ENCODE measurements around the gene IQGAP1.

IQGAP1 gene

DNA sequence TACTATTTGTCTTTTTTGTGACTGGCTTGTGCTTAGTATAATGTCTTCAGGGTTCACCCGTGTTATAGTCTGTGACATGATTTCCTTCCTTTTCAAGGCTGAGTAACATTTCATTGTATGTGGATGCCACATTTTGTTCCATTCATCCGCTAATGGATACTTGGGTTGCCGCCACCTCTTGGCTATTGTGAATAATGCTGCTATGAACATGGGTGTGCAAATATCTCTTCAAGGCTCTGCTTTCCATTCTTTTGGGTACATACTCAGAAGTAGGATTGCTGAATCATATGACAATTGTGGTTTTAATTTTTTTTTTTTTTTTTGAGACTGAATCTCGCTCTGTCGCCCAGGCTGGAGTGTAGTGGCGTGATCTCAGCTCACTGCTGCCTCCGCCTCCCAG lies 157.1 kb downstream of the IQGAP1 start:
- no peaks in the 10 kb centered on the region for H3K27me3 ChIP-seq (replicated peaks; ENCODE audit: control insufficient read depth, insufficient read depth, low read length)
- H3K36me3 ChIP-seq (ENCODE audit: control insufficient read depth, insufficient read depth, low read length), result peaks cover 3% of the 10 kb centered on the region
- DNase-seq (ENCODE audit: extremely low read depth, insufficient read length), result no peak
- no peak overlapping the region for H3K4me3 ChIP-seq (replicated peaks; ENCODE audit: low read depth, low read length)
- TF ChIP-seq, protein P1, sequence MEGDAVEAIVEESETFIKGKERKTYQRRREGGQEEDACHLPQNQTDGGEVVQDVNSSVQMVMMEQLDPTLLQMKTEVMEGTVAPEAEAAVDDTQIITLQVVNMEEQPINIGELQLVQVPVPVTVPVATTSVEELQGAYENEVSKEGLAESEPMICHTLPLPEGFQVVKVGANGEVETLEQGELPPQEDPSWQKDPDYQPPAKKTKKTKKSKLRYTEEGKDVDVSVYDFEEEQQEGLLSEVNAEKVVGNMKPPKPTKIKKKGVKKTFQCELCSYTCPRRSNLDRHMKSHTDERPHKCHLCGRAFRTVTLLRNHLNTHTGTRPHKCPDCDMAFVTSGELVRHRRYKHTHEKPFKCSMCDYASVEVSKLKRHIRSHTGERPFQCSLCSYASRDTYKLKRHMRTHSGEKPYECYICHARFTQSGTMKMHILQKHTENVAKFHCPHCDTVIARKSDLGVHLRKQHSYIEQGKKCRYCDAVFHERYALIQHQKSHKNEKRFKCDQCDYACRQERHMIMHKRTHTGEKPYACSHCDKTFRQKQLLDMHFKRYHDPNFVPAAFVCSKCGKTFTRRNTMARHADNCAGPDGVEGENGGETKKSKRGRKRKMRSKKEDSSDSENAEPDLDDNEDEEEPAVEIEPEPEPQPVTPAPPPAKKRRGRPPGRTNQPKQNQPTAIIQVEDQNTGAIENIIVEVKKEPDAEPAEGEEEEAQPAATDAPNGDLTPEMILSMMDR (IDR thresholded peaks at IDR 0.05; ENCODE audit: insufficient read depth, low read length, poor library complexity, severe bottlenecking), result no peak

DNA sequence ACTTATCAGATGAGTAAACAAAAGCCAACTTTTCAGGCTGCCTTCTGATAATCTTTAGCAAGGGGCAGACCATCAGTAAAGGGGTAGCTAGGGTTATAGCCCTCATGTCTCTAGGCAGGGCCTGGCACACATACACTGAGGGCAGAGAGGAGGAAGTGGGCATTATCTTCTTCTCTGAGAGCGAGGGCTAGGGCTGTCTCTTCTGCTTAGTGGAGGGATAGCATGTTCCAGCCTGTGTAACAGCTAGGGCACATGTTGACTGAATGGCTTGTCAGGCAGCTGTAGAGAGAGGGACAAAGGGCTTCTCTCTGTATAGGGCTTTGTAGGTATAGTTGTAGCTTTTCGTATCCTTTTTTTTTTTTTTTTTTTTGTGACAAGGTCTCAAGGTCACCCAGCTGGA lies 159.5 kb downstream of the IQGAP1 start:
- DNase-seq (ENCODE audit: extremely low read depth, insufficient read length), result no peak
- Histone ChIP-seq H3K4me3 (replicated peaks; ENCODE audit: low read depth, low read length) (no peak overlapping the region), H3K27me3 (replicated peaks; ENCODE audit: control insufficient read depth, insufficient read depth, low read length) (no peaks in the 10 kb centered on the region), H3K36me3 (ENCODE audit: control insufficient read depth, insufficient read depth, low read length) (peaks cover 3% of the 10 kb centered on the region)
- TF ChIP-seq, protein P1 (IDR thresholded peaks at IDR 0.05; ENCODE audit: insufficient read depth, low read length, poor library complexity, severe bottlenecking), result no peak

DNA sequence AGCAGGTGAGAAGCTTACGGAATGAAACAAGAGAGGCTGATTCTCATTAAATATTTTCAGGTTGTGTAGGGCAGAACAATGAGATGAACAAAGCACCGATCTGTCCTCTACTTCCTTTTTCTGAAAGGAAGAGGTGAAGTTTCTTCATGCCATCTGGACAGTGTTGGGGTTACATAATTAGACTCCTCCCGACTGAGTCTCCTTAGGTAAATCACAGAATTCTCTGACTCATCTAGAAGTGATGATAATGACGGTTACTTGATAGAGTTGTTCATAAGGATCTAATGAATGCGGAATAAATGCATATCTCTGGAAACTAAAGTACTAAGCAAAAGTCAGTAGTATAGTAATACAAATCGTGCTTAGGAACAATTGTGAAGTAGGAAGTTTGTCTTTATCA lies 162.9 kb downstream of the IQGAP1 start:
- Histone ChIP-seq H3K4me3 (replicated peaks; ENCODE audit: low read depth, low read length) (no peak overlapping the region; the same call in 1 of the 2 replicates), H3K27me3 (replicated peaks; ENCODE audit: control insufficient read depth, insufficient read depth, low read length) (no peaks in the 10 kb centered on the region), H3K36me3 (ENCODE audit: control insufficient read depth, insufficient read depth, low read length) (peaks cover 3% of the 10 kb centered on the region; the same call in 1 of the 2 replicates)
- TF ChIP-seq, protein P1 (IDR thresholded peaks at IDR 0.05; ENCODE audit: insufficient read depth, low read length, poor library complexity, severe bottlenecking), result no peak
- no peak for DNase-seq (ENCODE audit: extremely low read depth, insufficient read length)
